ENCODE results near the gene PIGZ. TPM values are rescaled to one million over a fixed set of nuclear protein-coding genes. Genes with fewer than 3 reads are reported as not detected.
A peak's percentile ranks its signal among the peaks of the same experiment; 100 is the strongest.
"Not testable (repeated sequence)": the region's sequence is repeated elsewhere in the genome, so short reads cannot be mapped to it uniquely, and the experiment has no call there.

The PIGZ gene
- total and polyA plus RNA-seq, 12 donors = 0.39 to 4.0 (median 2.1) TPM

DNA sequence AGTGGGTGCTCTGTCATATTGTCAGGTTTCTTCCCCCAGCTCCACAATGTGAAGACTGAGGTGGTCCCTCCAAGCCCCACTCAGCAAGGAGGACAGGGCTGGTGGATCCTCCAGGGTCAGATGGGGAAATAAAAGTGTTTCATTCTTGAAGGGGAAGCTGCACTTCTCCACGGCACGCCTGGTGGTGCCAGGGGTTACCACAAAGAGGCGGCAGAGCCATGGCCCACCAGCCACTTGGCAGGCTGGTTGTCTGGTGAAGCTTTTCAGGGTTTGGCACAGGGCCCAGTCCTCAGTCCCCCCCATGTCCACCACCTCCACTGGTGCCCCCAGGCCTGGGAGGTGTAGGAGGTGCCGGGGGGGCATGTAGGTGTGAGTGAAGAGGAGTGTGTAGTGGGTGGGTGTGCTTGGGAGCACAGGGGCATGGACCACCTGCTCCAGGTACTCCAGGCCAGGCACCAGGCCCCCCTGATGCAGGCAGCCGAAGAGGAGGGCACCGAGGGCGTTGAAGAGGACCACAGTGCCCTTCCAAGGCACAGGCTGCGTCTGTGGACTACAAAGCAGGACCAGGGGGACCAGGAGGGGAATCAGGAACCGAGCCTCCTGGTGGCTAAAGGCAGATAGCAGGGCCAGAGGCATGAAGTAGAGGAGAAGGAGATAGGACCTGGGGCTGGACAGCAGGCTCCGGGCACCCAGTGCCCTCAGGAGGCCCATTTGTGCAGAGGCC lies 21.3 kb downstream of the PIGZ start:
- H3K4me1 ChIP-seq (replicated peaks in 1 of 2) = peaks cover 7 to 12% of the 10 kb centered on the region in 2 donors
- 67 to 86% (median 82%) methylated on average over 3 to 10 of the region's 10 CpGs for WGBS, 4 donors
- no peaks in the 10 kb centered on the region for H3K36me3 ChIP-seq (replicated peaks in 1 of 2)
- no peaks in the 10 kb centered on the region for H3K9me3 ChIP-seq (replicated peaks in 1 of 3)
- no peaks in the 10 kb centered on the region for H3K27me3 ChIP-seq
- intact Hi-C loops (cut with DNase I) = loop anchor here in 1 of 2 donors (10.0 kb wide), 1 partner anchor 72 kb away; no protein-coding TSS in a partner anchor
- no peak for TF ChIP-seq POLR2A (IDR thresholded peaks at IDR 0.05)
- TF ChIP-seq, protein P1, sequence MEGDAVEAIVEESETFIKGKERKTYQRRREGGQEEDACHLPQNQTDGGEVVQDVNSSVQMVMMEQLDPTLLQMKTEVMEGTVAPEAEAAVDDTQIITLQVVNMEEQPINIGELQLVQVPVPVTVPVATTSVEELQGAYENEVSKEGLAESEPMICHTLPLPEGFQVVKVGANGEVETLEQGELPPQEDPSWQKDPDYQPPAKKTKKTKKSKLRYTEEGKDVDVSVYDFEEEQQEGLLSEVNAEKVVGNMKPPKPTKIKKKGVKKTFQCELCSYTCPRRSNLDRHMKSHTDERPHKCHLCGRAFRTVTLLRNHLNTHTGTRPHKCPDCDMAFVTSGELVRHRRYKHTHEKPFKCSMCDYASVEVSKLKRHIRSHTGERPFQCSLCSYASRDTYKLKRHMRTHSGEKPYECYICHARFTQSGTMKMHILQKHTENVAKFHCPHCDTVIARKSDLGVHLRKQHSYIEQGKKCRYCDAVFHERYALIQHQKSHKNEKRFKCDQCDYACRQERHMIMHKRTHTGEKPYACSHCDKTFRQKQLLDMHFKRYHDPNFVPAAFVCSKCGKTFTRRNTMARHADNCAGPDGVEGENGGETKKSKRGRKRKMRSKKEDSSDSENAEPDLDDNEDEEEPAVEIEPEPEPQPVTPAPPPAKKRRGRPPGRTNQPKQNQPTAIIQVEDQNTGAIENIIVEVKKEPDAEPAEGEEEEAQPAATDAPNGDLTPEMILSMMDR (IDR thresholded peaks at IDR 0.05) = no peak
- no peak for DNase-seq
- no peak overlapping the region for H3K27ac ChIP-seq
- H3K4me3 ChIP-seq = no peak overlapping the region

DNA sequence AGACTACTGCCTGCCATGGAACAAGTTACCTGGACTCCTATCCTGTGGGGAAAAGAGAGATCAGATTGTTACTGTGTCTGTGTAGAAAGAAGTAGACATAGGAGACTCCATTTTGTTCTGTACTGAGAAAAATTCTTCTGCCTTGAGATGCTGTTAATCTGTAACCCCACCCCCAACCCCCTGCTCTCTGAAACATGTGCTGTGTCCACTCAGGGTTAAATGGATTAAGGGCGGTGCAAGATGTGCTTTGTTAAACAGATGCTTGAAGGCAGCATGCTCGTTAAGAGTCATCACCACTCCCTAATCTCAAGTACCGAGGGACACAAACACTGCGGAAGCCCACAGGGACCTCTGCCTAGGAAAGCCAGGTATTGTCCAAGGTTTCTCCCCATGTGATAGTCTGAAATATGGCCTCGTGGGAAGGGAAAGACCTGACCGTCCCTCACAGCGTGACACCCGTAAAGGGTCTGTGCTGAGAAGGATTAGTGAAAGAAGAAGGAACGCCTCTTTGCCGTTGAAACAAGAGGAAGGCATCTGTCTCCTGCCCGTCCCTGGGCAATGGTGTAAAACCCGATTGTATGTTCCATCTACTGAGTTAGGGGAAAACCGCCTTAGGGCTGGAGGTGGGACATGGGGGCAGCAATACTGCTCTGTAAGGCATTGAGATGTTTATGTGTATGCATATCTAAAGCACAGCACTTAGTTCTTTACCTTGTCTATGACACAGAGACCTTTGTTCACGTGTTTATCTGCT lies 24.4 kb downstream of the PIGZ start:
- WGBS, 4 donors = 78 to 81% (median 79%) methylated on average over 13 to 14 of the region's 14 CpGs
- H3K9me3 ChIP-seq (replicated peaks in 1 of 3); H3K27me3 ChIP-seq; H3K27ac ChIP-seq; DNase-seq; H3K4me3 ChIP-seq; H3K36me3 ChIP-seq (replicated peaks in 1 of 2): not testable (repeated sequence)
- intact Hi-C loops (cut with DNase I) = loop anchor here in 1 of 2 donors (10.0 kb wide), 1 partner anchor 69 kb away; no protein-coding TSS in a partner anchor
- peaks cover 18 to 26% of the 10 kb centered on the region in 2 donors for H3K4me1 ChIP-seq (replicated peaks in 1 of 2)

DNA sequence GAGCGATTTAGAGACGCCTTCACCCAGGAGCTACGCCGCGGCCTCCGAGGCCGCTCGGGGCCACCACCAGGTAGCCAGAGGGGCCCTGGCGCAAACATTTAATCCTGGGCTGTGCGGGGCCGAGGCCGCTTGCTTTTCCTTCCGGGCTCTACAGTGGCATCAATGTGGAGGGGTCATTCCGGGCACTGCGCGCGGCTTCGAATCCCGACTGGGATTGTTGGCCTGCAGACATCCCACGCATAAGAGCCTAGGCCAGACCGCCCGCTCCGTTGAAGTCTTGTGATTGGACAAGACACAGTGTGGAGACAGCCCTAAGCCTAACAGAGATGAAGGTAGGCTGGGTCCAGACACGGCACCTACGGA lies 25.7 kb downstream of the PIGZ start:
- intact Hi-C loops (cut with DNase I) = loop anchor here in 1 of 2 donors (10.0 kb wide), 1 partner anchor 68 kb away; no protein-coding TSS in a partner anchor
- peaks cover 0 to 12% of the 10 kb centered on the region in 2 donors for H3K36me3 ChIP-seq (replicated peaks in 1 of 2)
- peaks cover 18 to 26% of the 10 kb centered on the region in 2 donors for H3K4me1 ChIP-seq (replicated peaks in 1 of 2)
- peak overlapping the region in 4 of 5 donors; percentile 71 to 97 (median 89) for H3K27ac ChIP-seq
- no peaks in the 10 kb centered on the region for H3K27me3 ChIP-seq
- peak in 4 of 7 donors; percentile 32 to 68 (median 34) for DNase-seq
- TF ChIP-seq POLR2A (IDR thresholded peaks at IDR 0.05) = no peak
- TF ChIP-seq, protein P1 (IDR thresholded peaks at IDR 0.05) = no peak
- peak overlapping the region; percentile 37 to 100 (median 68) for H3K4me3 ChIP-seq
- no peaks in the 10 kb centered on the region for H3K9me3 ChIP-seq (replicated peaks in 1 of 3)
- WGBS, 4 donors = 0 to 1% (median 0%) methylated on average over 5 to 25 of the region's 25 CpGs

DNA sequence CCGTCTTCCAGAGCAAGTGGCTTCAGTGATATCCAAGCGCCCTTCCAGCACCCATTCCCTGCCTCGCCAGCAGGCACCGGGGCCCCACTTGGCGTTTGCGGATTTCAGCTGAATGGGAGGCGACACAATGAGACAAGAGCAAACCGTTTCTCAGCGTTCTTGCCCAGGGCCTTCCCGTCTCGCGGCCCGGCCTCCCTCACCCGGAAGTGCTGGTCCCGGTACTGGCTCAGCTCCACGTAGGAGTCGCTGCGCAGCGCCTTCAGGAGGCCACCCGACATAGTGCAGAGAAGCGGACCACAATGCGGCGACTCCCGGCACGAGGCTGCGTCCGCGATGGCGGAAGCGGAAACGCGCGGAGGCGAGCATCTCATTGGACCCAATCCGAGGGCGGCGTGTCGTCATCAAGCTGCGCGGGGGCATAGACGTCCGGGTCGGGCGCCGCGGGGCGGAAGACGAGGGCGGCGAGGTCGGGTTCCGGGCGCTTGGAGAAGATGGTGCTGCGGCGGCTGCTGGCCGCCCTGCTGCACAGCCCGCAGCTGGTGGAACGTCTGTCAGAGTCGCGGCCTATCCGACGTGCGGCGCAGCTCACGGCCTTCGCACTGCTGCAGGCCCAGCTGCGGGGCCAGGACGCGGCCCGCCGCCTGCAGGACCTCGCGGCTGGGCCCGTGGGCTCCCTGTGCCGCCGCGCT lies 26.3 kb downstream of the PIGZ start, which contains the start of gene NCBP2:
NCBP2 (minus strand) TSS at position 303 of the 689 bp plus-strand sequence; CDS start at position 278, 25 bp downstream.
- WGBS, 4 donors = 0% methylated on average over 4 to 77 of the region's 77 CpGs
- TF ChIP-seq POLR2A (IDR thresholded peaks at IDR 0.05) = peak; percentile 67 to 86
- TF ChIP-seq, protein P1 (IDR thresholded peaks at IDR 0.05) = peak; percentile 20 to 70 (median 62)
- intact Hi-C loops (cut with DNase I) = loop anchor here in 1 of 2 donors (10.0 kb wide), 1 partner anchor 68 kb away; no protein-coding TSS in a partner anchor
- peak; percentile 98 to 99 (median 99) for DNase-seq
- Histone ChIP-seq H3K4me3 (peak within 1 kb of the TSS; percentile 65 to 100 (median 84)), H3K27me3 (no peaks in the 10 kb centered on the region), H3K9me3 (replicated peaks in 1 of 3) (no peaks in the 10 kb centered on the region), H3K36me3 (replicated peaks in 1 of 2) (peaks cover 0 to 17% of the 10 kb centered on the region in 2 donors), H3K27ac (peak within 1 kb of the TSS; percentile 57 to 97 (median 89)), H3K4me1 (replicated peaks in 1 of 2) (peaks cover 18 to 26% of the 10 kb centered on the region in 2 donors)
